H1 (cell line): ENCODE data around the gene IL31RA. TPM values are rescaled to one million over a fixed set of nuclear protein-coding genes. Genes with fewer than 3 reads are reported as not detected.

ENCODE experiments used
- CTCF ChIA-PET: fragments of 300-600 bp; sonication (Branson Sonifier 250); formaldehyde crosslinking; loops from one replicate; lab custom pipeline; 2021; ENCODE audit not compliant: partially characterized antibody; lab: Charles Lee
- POLR2A ChIA-PET: fragments of 300-600 bp; sonication (Branson Sonifier 250); formaldehyde crosslinking; loops from one replicate; lab custom pipeline; 2021; ENCODE audit warnings: inconsistent platforms; ENCODE audit not compliant: partially characterized antibody; lab: Charles Lee
- DNase-seq, 2 experiments: peaks; one replicate each; pipeline versions ENCODE4 v3.0.0 to v3.0.0-alpha.2; 2010 to 2022; ENCODE audit warnings: low spot score in 2 of 2, low read depth in 1 of 2, mixed read lengths in 1 of 2
- FAIRE-seq: peaks from 2 replicates; lab custom pipeline; 2011; peaks lifted over from hg19 to GRCh38; lab: Jason Lieb, UNC
- H2AFZ ChIP-seq: 2 replicates; pipeline ENCODE4 v1.8.1; 2012; ENCODE audit warnings: low read length, inconsistent platforms
- H2AK5ac ChIP-seq: 2 replicates; pipeline ENCODE4 v1.6.1; 2013; ENCODE audit warnings: low read depth, low read length
- H2BK120ac ChIP-seq: replicated peaks from 2 replicates; pipeline ENCODE3; 2013; ENCODE audit warnings: low read depth, low read length, inconsistent platforms
- H2BK12ac ChIP-seq: 2 replicates; pipeline ENCODE4 v1.6.1; 2013; ENCODE audit warnings: low read depth, low read length
- H2BK15ac ChIP-seq: 2 replicates; pipeline ENCODE4 v1.6.1; 2013; ENCODE audit warnings: low read length
- H2BK20ac ChIP-seq: 2 replicates; pipeline ENCODE4 v1.6.1; 2013; ENCODE audit warnings: low read length
- H2BK5ac ChIP-seq: 2 replicates; pipeline ENCODE4 v1.6.1; 2013; ENCODE audit warnings: low read depth, low read length
- H3K14ac ChIP-seq: 2 replicates; pipeline ENCODE4 v1.6.1; 2013; ENCODE audit warnings: inconsistent platforms; ENCODE audit not compliant: insufficient read length
- H3K18ac ChIP-seq: 2 replicates; pipeline ENCODE4 v1.6.1; 2013; ENCODE audit warnings: low read length; ENCODE audit errors: extremely low read depth
- H3K23ac ChIP-seq: 2 replicates; pipeline ENCODE4 v1.6.1; 2013; ENCODE audit warnings: inconsistent platforms; ENCODE audit not compliant: insufficient read length
- H3K23me2 ChIP-seq: 2 replicates; pipeline ENCODE4 v1.6.1; 2013; ENCODE audit warnings: low read depth, low read length
- H3K27ac ChIP-seq: 2 replicates; pipeline ENCODE4 v1.6.1; 2011; ENCODE audit warnings: low read depth, low read length, inconsistent platforms
- H3K27me3 ChIP-seq, 4 experiments: replicated peaks in 1 of 4; 1 replicate in 1 of 4; 2 replicates in 3 of 4; pipeline versions ENCODE4 v1.6.1 to v1.8.1; 2011 to 2013; ENCODE audit warnings: low read length in 3 of 4, mild to moderate bottlenecking in 3 of 4, inconsistent platforms in 2 of 4, mixed read lengths in 2 of 4, moderate library complexity in 1 of 4; ENCODE audit not compliant: control insufficient read depth in 3 of 4, insufficient read depth in 3 of 4; ENCODE audit errors: extremely low read depth in 1 of 4
- H3K36me3 ChIP-seq, 4 experiments: 2 replicates each; pipeline versions ENCODE4 v1.6.1 to v1.8.1; 2011 to 2013; ENCODE audit warnings: mild to moderate bottlenecking in 4 of 4, low read length in 3 of 4, moderate library complexity in 2 of 4, control low read depth in 1 of 4, inconsistent platforms in 1 of 4; ENCODE audit not compliant: insufficient read depth in 4 of 4, control insufficient read depth in 2 of 4
- H3K4ac ChIP-seq: replicated peaks from 2 replicates; pipeline ENCODE3; 2013; ENCODE audit warnings: low read length, low read depth, mixed read lengths, inconsistent platforms; ENCODE audit not compliant: insufficient read length
- H3K4me1 ChIP-seq, 4 experiments: replicated peaks in 1 of 4; 1 replicate in 1 of 4; 2 replicates in 3 of 4; pipeline versions ENCODE4 v1.6.1 to v1.8.1; 2011 to 2013; ENCODE audit warnings: low read length in 3 of 4, inconsistent platforms in 2 of 4, mixed read lengths in 1 of 4; ENCODE audit not compliant: insufficient read depth in 4 of 4, control insufficient read depth in 3 of 4
- H3K4me2 ChIP-seq, 2 experiments: 2 replicates each; pipeline versions ENCODE4 v1.6.1 to v1.8.1; 2011 to 2013; ENCODE audit warnings: low read depth in 2 of 2, low read length in 2 of 2, control low read depth in 1 of 2, inconsistent platforms in 1 of 2, mild to moderate bottlenecking in 1 of 2; ENCODE audit not compliant: insufficient read depth in 1 of 2
- H3K4me3 ChIP-seq, 4 experiments: fragments of 200-600, 300-600 bp in 1 of 4; sonication (generic), shearing (Covaris generic), sonication (Bioruptor Twin) in 1 of 4; 2 replicates each; pipeline versions ENCODE4 v1.5.1 to v1.8.1; 2011 to 2016; ENCODE audit warnings: low read length in 4 of 4, low read depth in 3 of 4, control low read depth in 2 of 4, inconsistent platforms in 2 of 4, mild to moderate bottlenecking in 2 of 4, mixed read lengths in 1 of 4, moderate library complexity in 1 of 4; ENCODE audit not compliant: insufficient read depth in 2 of 4; ENCODE audit errors: extremely low read depth in 1 of 4
- H3K56ac ChIP-seq: replicated peaks from 2 replicates; pipeline ENCODE3; 2013; ENCODE audit warnings: low read depth, mild to moderate bottlenecking, mixed read lengths, low read length, inconsistent platforms; ENCODE audit not compliant: insufficient read length
- H3K79me1 ChIP-seq: 2 replicates; pipeline ENCODE4 v1.6.1; 2013; ENCODE audit warnings: low read depth, low read length, control low read depth
- H3K79me2 ChIP-seq, 2 experiments: 2 replicates each; pipeline versions ENCODE4 v1.6.1 to v1.8.1; 2012 to 2013; ENCODE audit warnings: low read length in 2 of 2, mild to moderate bottlenecking in 2 of 2, inconsistent platforms in 1 of 2; ENCODE audit not compliant: insufficient read depth in 2 of 2, control insufficient read depth in 1 of 2
- H3K9ac ChIP-seq, 4 experiments: replicated peaks in 1 of 4; 1 replicate in 1 of 4; 2 replicates in 3 of 4; pipeline versions ENCODE4 v1.6.1 to v1.8.1; 2011 to 2013; ENCODE audit warnings: low read depth in 3 of 4, low read length in 3 of 4, control low read depth in 2 of 4, mild to moderate bottlenecking in 2 of 4, moderate library complexity in 2 of 4, inconsistent platforms in 1 of 4; ENCODE audit errors: extremely low read depth in 1 of 4
- H3K9me3 ChIP-seq, 2 experiments: 2 replicates each; pipeline versions ENCODE4 v1.6.1 to v1.8.1; 2012 to 2013; ENCODE audit warnings: mild to moderate bottlenecking in 2 of 2, moderate library complexity in 2 of 2, control low read depth in 1 of 2, inconsistent platforms in 1 of 2, low read depth in 1 of 2, low read length in 1 of 2, mixed read lengths in 1 of 2; ENCODE audit not compliant: insufficient read depth in 2 of 2
- H4K20me1 ChIP-seq, 2 experiments: replicated peaks in 1 of 2; 2 replicates each; pipeline versions ENCODE3 to v1.8.1; 2011 to 2013; ENCODE audit warnings: inconsistent platforms in 2 of 2, low read length in 2 of 2, mild to moderate bottlenecking in 1 of 2; ENCODE audit not compliant: insufficient read depth in 2 of 2, control insufficient read depth in 1 of 2
- H4K5ac ChIP-seq: 2 replicates; pipeline ENCODE4 v1.6.1; 2013; ENCODE audit warnings: low read length, low read depth, mixed read lengths, inconsistent platforms; ENCODE audit not compliant: insufficient read length
- H4K8ac ChIP-seq: 2 replicates; pipeline ENCODE4 v1.8.0; 2013; ENCODE audit warnings: mild to moderate bottlenecking, moderate library complexity, low read length, inconsistent platforms; ENCODE audit not compliant: insufficient read depth; ENCODE audit errors: extremely low read depth
- H4K91ac ChIP-seq: replicated peaks from 2 replicates; pipeline ENCODE3; 2013; ENCODE audit warnings: low read length, mixed read lengths, inconsistent platforms; ENCODE audit not compliant: insufficient read length
- CTCF ChIP-seq, 3 experiments: IDR thresholded peaks; 1 replicate in 2 of 3; 2 replicates in 1 of 3; pipeline versions ENCODE4 v1.5.1 to v1.6.1; 2011; ENCODE audit warnings: low read length in 3 of 3, mild to moderate bottlenecking in 3 of 3, inconsistent platforms in 2 of 3, low read depth in 1 of 3, moderate library complexity in 1 of 3; ENCODE audit not compliant: insufficient read depth in 1 of 3; ENCODE audit errors: control extremely low read depth in 1 of 3
- EZH2 ChIP-seq: fragments of 200-600 bp; sonication (generic); IDR thresholded peaks from 2 replicates; pipeline ENCODE4 v1.7.1; 2012; ENCODE audit warnings: low read depth, mild to moderate bottlenecking, moderate library complexity, low read length, inconsistent platforms; ENCODE audit not compliant: severe bottlenecking
- HDAC2 ChIP-seq, 2 experiments: fragments of 300-600 bp in 1 of 2; sonication (generic) in 1 of 2; IDR thresholded peaks; 2 replicates each; pipeline ENCODE4 v1.6.1; 2011 to 2012; ENCODE audit warnings: low read depth in 2 of 2, low read length in 2 of 2, mild to moderate bottlenecking in 2 of 2, moderate library complexity in 2 of 2, borderline replicate concordance in 1 of 2, inconsistent platforms in 1 of 2
- NANOG ChIP-seq: IDR thresholded peaks from 2 replicates; pipeline ENCODE4 v1.6.1; 2011; ENCODE audit warnings: low read length, low read depth, mild to moderate bottlenecking, inconsistent platforms; ENCODE audit not compliant: insufficient read depth, poor library complexity, severe bottlenecking
- NRF1 ChIP-seq: IDR thresholded peaks from 2 replicates; pipeline ENCODE4 v1.6.1; 2011; ENCODE audit warnings: mild to moderate bottlenecking, low read depth, low read length, improper control_type of control experiment
- RFX5 ChIP-seq: IDR thresholded peaks from 2 replicates; pipeline ENCODE4 v1.6.1; 2011; ENCODE audit warnings: low read depth, low read length, improper control_type of control experiment, borderline replicate concordance
- RNF2 ChIP-seq: fragments of 200-900, 300-1000 bp; sonication (generic); IDR thresholded peaks from 2 replicates; pipeline ENCODE4 v1.7.1; 2016; ENCODE audit warnings: borderline replicate concordance, low read depth, mild to moderate bottlenecking, antibody characterized with exemption, low read length; ENCODE audit not compliant: poor library complexity, severe bottlenecking; ENCODE audit errors: missing control alignments
- TAF7 ChIP-seq: optimal IDR thresholded peaks from 2 replicates; pipeline ENCODE3; 2011; ENCODE audit warnings: low read depth, mild to moderate bottlenecking, inconsistent platforms, low read length, moderate library complexity, borderline replicate concordance
- WGBS, 2 experiments: shearing (Covaris generic) in 1 of 2; methylation state at CpG; one replicate each; pipeline versions ENCODE4 v1.1.6 to v1.1.7; 2013 to 2015; ENCODE audit warnings: low lambda C conversion rate in 2 of 2, mixed read lengths in 2 of 2, inconsistent platforms in 1 of 2, low coverage in 1 of 2, missing lambda C conversion rate in 1 of 2; ENCODE audit not compliant: insufficient replicate concordance in 2 of 2, insufficient coverage in 1 of 2, insufficient read length in 1 of 2; ENCODE audit errors: extremely low coverage in 1 of 2, missing lambda C conversion rate in 1 of 2; 5-methylcytosine and 5-hydroxymethylcytosine counted together
- polyA plus RNA-seq, 7 experiments: library from polyadenylated mRNA; depleted of rRNA in 3 of 7; stranded (reverse) in 5 of 7; unstranded in 2 of 7; fragments of >200 nt in 5 of 7; fragments of 200-250 nt in 2 of 7; gene quantifications; 1 replicate in 5 of 7; 2 replicates in 1 of 7; 4 replicates in 1 of 7; pipeline versions ENCODE4 v1.2.1 to v1.2.3, GENCODE V29; 2011 to 2013; ENCODE audit warnings: missing spikeins in 2 of 7, mixed read lengths in 2 of 7
- total RNA-seq: library from RNA; stranded (reverse); fragmentation: NEBNext Ultra II Directional; extraction: Animal tissue kit (Norgen Biotek cat#: 25700); gene quantifications from 2 replicates; pipeline ENCODE4 v1.2.1, GENCODE V29; 2021

IL31RA gene
- total and polyA plus RNA-seq, 2 of the 8 experiments (the other 6 are each of a cell fraction or from before 2014, with no cell fraction given), result not detected

- Histone ChIP-seq H3K56ac (no peak overlapping the region), H3K79me1 (no peaks in the 10 kb centered on the region), H3K9me3 (no peaks in the 10 kb centered on the region), H3K36me3 (no peaks in the 10 kb centered on the region), H3K4me3 (no peak overlapping the region), H4K8ac (no peak overlapping the region), H3K14ac (no peak overlapping the region), H3K4ac (no peak overlapping the region), H2BK12ac (no peak overlapping the region), H2BK120ac (no peak overlapping the region), H3K79me2 (no peaks in the 10 kb centered on the region), H3K27me3 (peaks cover 0 to 1% (median 0%) of the 10 kb centered on the region in 4 experiments; a peak in 1 of 7 replicates), H4K91ac (no peak overlapping the region), H3K9ac (no peak overlapping the region), H3K4me2 (no peak overlapping the region), H2AFZ (no peak overlapping the region), H2BK20ac (no peak overlapping the region), H2BK5ac (no peak overlapping the region), H2AK5ac (no peak overlapping the region), H3K23ac (no peak overlapping the region), H4K5ac (no peak overlapping the region), H3K4me1 (no peaks in the 10 kb centered on the region), H2BK15ac (no peak overlapping the region), H4K20me1 (no peaks in the 10 kb centered on the region), H3K18ac (no peak overlapping the region), H3K23me2 (no peaks in the 10 kb centered on the region), H3K27ac (no peak overlapping the region)
- ChIA-PET CTCF (interaction anchor here (0.6 to 4.3 kb wide), 6 partner anchors 132 to 537 kb away, joined by 3 to 71 read pairs (median 3); no protein-coding TSS in a partner anchor), POLR2A (no interaction called here)
- no peak for FAIRE-seq
- WGBS, 2 experiments, result 95% methylated on average over 14 of the region's 14 CpGs; no CpG with 5 or more reads in 1 of the 2 experiments
- no peak for DNase-seq
- no peak for TF ChIP-seq HDAC2 (IDR thresholded peaks at IDR 0.05; ENCODE audit: borderline replicate concordance in 1 of 2, low read depth in 2 of 2, low read length in 2 of 2)
- TF ChIP-seq NRF1, result no peak
- TF ChIP-seq CTCF (IDR thresholded peaks at IDR 0.05; ENCODE audit: control extremely low read depth in 1 of 3, insufficient read depth in 1 of 3, low read depth in 1 of 3, low read length in 3 of 3), result no peak
- TF ChIP-seq RFX5, result no peak
- TF ChIP-seq EZH2, result no peak
- no peak for TF ChIP-seq NANOG
- no peak for TF ChIP-seq TAF7
- TF ChIP-seq RNF2, result no peak
Measured at GRCh38 chr5:55933377-55934114, 82.4 kb downstream of the IL31RA start.
